T-helper 2 cell treated with Interferon-gamma antibody and Interleukin-4, amounts not matched to agents 100 ng/mL and 5 ng/mL, for 36 hours (primary cell): ENCODE measurements around the gene SUCLG2. TPM values are rescaled to one million over a fixed set of nuclear protein-coding genes. Genes with fewer than 3 reads are reported as not detected.

Experiments used
- intact Hi-C: fragments of 100-400 bp; cut with micrococcal nuclease; formaldehyde crosslinking; loops from one replicate; pipeline ENCODE4 v1.15.1; 2023
- total RNA-seq: library from RNA; stranded (reverse); gene quantifications from 2 replicates; pipeline ENCODE4 v1.2.3, GENCODE V29; 2022

Gene SUCLG2
- total RNA-seq = 49.5 and 53.0 TPM in 2 replicates

GRCh38 chr3:67654099-67654843 lies at the start of gene SUCLG2:
Gene SUCLG2 (minus strand): TSS chr3:67654612. CDS start chr3:67654586, 26 bp downstream.
- intact Hi-C loops = loop anchor here (1.0 to 10.0 kb wide), 4 partner anchors 31 to 1431 kb away; partner anchors contain the start of genes ARL6IP5 and UBA3

- intact Hi-C loops = no loop called here
These were observed 46.2 kb upstream of the SUCLG2 start for GRCh38 chr3:67700596-67700995.

GRCh38 chr3:67699882-67700281 lies 45.5 kb upstream of the SUCLG2 start:
- intact Hi-C loops = no loop called here

GRCh38 chr3:67692621-67693020 lies 38.2 kb upstream of the SUCLG2 start:
- intact Hi-C loops = no loop called here

- intact Hi-C loops = no loop called here
These were observed 37.5 kb upstream of the SUCLG2 start for GRCh38 chr3:67691926-67692325.

GRCh38 chr3:67691207-67691606 lies 36.8 kb upstream of the SUCLG2 start:
- intact Hi-C loops = no loop called here

GRCh38 chr3:67689806-67690205 lies 35.4 kb upstream of the SUCLG2 start:
- intact Hi-C loops = no loop called here

GRCh38 chr3:67688231-67688630 lies 33.8 kb upstream of the SUCLG2 start:
- intact Hi-C loops = no loop called here

GRCh38 chr3:67686069-67686468 lies 31.7 kb upstream of the SUCLG2 start:
- intact Hi-C loops = no loop called here

- intact Hi-C loops = loop anchor here (1.0 kb wide), 1 partner anchor 31 kb away; the partner anchor contains the start of gene SUCLG2
These were observed 31.1 kb upstream of the SUCLG2 start for GRCh38 chr3:67685499-67685898.

- intact Hi-C loops = no loop called here
These were observed 29.8 kb upstream of the SUCLG2 start for GRCh38 chr3:67684211-67684610.

GRCh38 chr3:67683522-67683921 lies 29.1 kb upstream of the SUCLG2 start:
- intact Hi-C loops = no loop called here

GRCh38 chr3:67678665-67679064 lies 24.3 kb upstream of the SUCLG2 start:
- intact Hi-C loops = no loop called here

GRCh38 chr3:67674055-67674454 lies 19.6 kb upstream of the SUCLG2 start:
- intact Hi-C loops = no loop called here

GRCh38 chr3:67662733-67663132 lies 8.3 kb upstream of the SUCLG2 start:
- intact Hi-C loops = no loop called here

GRCh38 chr3:67661089-67661488 lies 6.7 kb upstream of the SUCLG2 start:
- intact Hi-C loops = no loop called here

GRCh38 chr3:67657192-67657591 lies 2.8 kb upstream of the SUCLG2 start:
- intact Hi-C loops = loop anchor here (5.0 to 10.0 kb wide), 3 partner anchors 572 to 1540 kb away; partner anchors contain the start of genes ARL6IP5 and UBA3

GRCh38 chr3:67656614-67657013 lies 2.2 kb upstream of the SUCLG2 start:
- intact Hi-C loops = loop anchor here (5.0 to 10.0 kb wide), 3 partner anchors 572 to 1541 kb away; partner anchors contain the start of genes ARL6IP5 and UBA3

- intact Hi-C loops = loop anchor here (1.0 to 10.0 kb wide), 6 partner anchors 53 to 1542 kb away; partner anchors contain the start of genes ARL6IP5, KBTBD8 and UBA3
These were observed 1.1 kb upstream of the SUCLG2 start for GRCh38 chr3:67655364-67656121.

GRCh38 chr3:67654844-67655177 lies 399 bp upstream of the SUCLG2 start:
- intact Hi-C loops = loop anchor here (1.0 to 10.0 kb wide), 7 partner anchors 30 to 1542 kb away; partner anchors contain the start of genes ARL6IP5, KBTBD8 and UBA3

- intact Hi-C loops = loop anchor here (1.0 to 10.0 kb wide), 4 partner anchors 32 to 1431 kb away; partner anchors contain the start of genes ARL6IP5 and UBA3
These were observed 850 bp downstream of the SUCLG2 start for GRCh38 chr3:67653425-67654098.
